NCI-H2171 (cell line): Measurements from ENCODE around the gene PRKCB.
"Not testable (repeated sequence)": the region's sequence is repeated elsewhere in the genome, so short reads cannot be mapped to it uniquely, and the experiment has no call there.

Experiments used
- DNase-seq: peaks from one replicate; lab custom pipeline; 2025; lab: John Stamatoyannopoulos, UW

Gene PRKCB

DNA sequence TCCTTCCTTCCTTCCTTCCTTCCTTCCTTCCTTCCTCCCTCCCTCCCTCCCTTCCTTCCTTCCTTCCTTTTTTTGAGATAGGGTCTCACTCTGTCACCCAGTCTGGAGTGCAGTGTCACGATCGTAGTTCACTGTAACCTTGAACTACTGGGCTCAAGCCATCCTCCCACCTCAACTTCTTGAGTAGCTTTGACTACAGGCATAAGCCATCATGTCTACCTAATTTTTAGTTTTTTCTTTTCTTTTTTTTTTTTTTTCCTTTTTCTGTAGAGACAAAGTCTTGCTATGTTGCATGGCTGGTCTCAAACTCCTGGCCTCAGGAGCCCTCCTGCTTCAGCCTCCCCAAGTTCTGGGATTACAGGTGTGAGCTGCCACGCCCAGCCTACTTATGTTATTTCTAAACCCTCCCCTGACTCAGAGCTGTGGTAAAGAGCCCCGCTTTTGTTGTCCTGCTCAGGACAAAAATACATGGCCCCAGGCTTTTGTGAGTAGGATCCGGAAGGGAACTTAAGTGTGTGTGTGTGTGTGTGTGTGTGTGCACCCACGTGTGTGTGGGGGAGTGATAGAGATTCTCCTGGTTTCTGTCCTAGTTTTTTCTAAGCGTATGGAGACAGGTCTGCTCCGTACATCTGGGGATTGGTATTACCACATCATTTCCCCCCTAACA is 67.1 kb downstream of the PRKCB start:
- no peak for DNase-seq

- DNase-seq = no peak
These were observed 69.2 kb downstream of the PRKCB start for GRCh38 chr16:23905027-23905426.

DNA sequence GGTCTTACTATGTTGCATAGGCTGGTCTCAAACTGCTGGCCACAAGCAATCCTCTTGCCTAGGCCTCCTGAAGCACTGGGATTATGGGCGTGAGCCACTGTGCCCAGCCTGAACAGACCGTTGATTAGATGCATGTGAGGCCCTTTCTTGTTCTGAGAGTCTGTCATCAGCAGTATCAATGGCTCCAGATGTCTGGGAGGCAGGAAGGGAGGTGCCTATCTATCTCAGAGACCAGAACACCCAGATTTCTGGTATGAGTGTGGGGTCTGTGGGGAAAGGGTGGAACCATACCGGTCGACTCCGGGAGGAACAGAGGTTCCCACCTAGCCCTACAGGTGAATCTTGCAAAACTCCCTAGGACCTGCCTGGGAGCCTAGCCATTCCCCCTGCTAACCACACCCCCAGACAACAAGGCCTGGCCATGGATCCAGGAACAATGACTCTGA is 71.7 kb downstream of the PRKCB start:
- no peak for DNase-seq

DNA sequence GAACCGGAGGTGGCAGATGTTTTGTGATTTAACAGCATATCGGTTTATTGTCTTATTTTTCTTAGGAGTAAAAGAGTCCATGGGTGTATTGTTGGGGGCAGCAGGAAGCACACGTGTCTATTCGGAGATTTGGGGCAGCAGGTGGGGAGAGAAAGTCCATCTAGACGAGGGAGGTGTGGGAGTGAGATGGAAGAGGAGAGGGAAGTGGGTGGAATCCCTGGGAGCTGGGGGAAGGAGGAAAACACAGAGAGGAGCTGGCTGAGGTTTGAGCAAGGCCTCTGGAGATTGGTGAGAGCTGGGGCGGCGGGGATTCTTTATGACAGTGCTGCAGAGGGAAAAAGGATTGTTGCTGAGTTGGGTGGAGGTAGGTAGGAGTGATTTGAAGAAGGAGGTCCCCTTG is 72.1 kb downstream of the PRKCB start:
- DNase-seq = no peak

DNA sequence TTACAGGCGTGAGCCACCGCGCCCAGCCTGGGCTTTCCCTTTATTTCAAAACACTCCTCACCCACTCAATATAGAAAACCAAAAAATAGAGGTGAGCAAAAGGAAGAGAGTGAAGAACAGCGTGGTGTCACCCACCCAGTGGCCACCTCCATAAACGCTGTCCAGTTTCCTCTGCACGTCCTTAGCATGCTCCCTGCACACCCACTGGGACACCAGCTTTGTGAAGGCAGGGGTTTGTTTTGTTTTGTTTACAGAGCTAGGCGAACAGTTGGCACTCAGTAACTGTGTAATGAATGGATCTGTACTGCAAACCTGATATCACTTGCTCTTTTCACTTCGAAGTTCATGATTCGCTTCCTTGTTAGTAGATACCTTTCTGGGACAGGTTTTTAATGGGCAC is 73.0 kb downstream of the PRKCB start:
- no peak for DNase-seq

- no peak for DNase-seq
These were observed 74.1 kb downstream of the PRKCB start for GRCh38 chr16:23909792-23910418.

- DNase-seq = no peak
These were observed 79.3 kb downstream of the PRKCB start for GRCh38 chr16:23914946-23915530.

GRCh38 chr16:23916552-23916951 is 80.8 kb downstream of the PRKCB start:
- not testable (repeated sequence) for DNase-seq

- no peak for DNase-seq
These were observed 81.8 kb downstream of the PRKCB start for GRCh38 chr16:23917621-23918020.

DNA sequence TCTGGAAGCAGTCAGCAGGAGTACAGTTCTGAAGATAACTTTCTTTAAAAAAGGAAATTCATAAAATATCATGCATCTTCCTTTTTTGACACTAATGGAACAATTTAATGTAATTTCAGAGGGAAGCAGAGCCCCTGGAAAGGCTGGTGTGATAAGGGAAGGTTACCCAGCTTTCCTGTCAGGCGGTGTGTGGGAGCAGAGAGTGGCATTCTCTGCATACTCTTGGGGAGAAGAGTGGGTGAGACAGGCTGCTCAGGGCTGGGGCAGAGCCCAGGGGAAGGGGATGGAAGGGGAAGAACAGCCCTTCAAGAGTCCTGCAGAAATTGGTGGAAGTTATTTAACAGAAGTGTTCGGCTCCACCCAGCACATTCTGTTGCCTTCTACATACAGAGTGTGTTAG is 84.7 kb downstream of the PRKCB start:
- no peak for DNase-seq

- DNase-seq = no peak
These were observed 85.1 kb downstream of the PRKCB start for GRCh38 chr16:23920899-23921298.

DNA sequence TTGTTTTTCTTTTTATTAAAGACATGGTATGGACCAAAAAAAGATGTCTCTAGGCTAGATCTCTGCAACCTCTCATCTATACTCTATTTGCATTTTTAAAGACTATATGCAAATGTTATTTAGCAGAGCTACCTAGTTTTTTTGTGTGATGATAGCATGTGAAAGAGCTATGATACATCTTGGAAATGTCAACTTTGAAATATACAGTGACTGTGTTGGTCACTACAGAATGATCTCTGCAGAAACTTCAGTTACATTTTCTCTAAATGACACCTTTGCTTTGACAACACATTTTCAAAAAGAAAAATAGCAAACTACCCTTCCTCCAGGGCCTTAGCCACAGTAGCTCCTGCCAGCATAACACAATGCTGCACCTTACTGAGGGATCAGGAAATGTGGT is 86.6 kb downstream of the PRKCB start:
- DNase-seq = no peak

DNA sequence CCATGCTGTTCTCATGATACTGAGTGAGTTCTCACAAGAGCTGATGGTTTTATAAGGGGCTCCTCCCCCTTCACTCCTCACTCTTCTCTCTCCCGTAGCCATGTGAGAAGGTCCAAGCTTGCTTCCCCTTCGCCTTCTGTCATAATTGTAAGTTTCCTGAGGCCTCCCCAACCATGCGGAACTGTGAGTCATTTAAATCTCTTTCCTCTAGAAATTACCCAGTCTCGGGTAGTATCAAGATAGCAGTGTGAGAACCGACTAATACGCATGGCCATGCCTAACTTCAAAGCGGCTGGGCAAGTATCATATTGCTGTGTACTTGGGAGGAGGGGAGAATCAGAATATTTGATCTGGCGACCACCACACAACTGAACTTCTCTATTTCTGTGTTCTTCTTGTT is 88.3 kb downstream of the PRKCB start:
- no peak for DNase-seq

GRCh38 chr16:23927796-23928195 is 92.0 kb downstream of the PRKCB start:
- no peak for DNase-seq

- DNase-seq = no peak
These were observed 93.5 kb downstream of the PRKCB start for GRCh38 chr16:23929237-23929636.

DNA sequence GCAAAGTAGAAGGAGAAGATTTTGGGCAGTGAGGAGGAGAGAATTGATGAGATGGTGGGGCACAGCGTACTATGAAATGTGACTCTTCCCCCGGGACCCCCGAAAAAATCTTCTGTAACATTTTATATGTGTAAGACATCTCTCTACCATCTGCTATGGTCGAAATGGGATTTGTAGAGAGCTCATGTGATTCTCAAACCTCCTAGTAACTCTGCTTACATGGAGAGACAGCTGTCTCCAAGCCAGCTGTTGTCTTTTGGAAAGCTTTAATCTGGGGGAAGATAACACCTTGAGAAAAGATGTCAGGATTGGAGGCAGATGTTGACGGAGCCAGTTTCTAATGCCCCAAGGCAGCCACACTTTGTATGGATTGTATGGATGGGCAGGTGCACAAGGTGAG is 94.1 kb downstream of the PRKCB start:
- peak; percentile 4 for DNase-seq

DNA sequence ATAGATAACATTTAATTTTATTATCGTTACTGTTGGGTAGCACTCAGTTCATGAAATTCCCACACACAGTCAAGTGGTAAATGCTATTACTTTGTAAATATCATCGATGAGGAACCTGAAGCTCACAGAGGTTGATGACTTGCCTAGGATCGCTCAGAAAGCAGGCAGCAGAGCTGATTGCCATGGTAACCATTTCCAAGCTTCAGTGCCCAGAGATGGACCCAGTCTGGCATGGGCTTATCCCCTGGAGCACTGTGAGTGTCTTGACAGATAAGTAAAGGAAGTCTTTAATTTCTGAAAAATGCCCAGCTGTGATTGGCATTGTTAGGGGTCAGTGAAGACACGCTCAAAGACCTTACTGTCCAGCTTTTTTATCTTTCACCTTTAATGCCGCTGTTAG is 95.0 kb downstream of the PRKCB start:
- DNase-seq = no peak

DNA sequence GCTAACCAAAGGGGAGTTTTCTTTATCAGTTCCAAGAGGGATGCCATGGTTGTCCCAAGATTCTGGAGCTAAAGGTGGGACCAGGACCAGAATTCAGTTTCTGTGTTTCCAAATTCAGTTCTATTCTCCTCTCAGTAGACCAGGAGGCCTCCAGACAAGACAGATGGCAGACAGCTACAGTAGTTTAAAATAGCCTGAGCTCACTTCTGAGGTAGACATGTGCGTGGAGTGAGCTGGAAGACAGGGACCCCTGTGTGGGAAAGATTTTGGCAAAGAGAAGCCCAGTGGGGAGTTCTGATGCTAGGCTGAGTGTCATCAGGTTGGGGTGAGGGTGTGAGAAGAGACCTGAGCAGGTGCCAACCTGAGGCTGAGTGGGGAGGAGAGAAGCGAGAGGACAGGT is 95.4 kb downstream of the PRKCB start:
- DNase-seq = no peak

GRCh38 chr16:23933650-23934049 is 97.9 kb downstream of the PRKCB start:
- DNase-seq = not testable (repeated sequence)

DNA sequence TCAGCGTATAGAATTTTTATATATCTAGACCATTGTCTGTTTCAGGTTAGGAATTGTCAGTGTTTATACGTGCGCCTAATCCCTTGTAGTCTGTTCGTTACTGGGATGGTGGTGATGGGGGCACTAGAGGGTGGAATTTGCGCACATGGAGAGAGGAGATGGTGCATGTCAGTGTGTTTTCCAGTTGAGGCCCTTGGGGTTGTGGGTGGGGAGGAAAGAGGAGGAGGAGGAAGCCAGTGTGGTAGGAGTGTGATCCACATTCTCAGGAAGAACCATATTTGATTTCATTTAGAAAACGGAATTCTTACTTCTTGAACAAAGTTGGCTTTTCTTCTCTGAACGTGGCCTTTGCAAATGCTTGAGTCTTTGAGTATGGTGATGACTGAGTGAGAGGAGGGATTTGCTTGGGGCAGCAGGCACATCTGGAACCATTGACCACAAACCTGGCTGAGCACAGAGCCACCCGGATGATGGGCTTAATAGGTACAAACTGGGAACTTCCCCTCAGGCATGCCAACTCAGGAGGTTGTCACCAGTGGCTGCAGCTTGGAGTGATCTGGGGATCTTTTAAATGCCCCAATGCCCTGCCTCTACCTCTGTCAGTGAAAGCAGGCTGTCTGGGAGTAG is 98.9 kb downstream of the PRKCB start:
- DNase-seq = no peak

DNA sequence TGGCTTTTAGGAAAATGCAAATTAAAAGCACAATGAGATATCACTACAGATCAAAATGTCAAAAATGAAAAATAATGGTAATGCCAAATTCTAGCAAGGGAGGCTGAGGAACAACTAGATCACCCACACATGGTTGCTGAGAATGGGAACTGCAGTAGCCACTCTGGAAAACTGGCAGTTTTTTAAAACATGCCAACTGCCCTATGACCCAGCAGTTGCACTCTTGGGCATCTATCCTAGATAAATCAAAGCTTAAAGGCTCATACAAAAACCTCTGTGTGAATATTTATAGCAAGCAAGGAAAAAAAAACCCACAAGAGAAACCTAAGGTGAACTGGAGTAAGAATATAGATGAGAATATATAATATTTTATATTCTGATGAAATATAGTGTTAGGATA is 104.3 kb downstream of the PRKCB start:
- no peak for DNase-seq

DNA sequence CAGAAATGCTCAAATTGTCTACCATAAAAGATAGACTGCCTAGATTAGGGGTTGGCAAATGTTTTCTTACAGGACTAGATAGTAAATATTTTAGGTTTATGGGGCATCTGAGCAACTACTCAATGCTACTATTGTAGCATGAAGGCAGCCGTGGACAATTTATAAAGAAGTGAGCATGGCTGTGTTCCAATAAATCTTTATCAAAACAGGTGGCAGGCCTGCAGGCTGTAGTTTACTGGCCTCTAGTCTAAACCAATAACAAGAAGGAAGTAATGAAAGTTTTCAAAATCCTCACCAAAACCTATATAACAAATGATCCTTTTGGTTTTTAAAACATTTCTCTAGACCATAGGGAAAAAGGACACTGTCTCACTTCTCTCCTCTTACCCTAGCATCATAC is 105.2 kb downstream of the PRKCB start:
- DNase-seq = no peak

DNA sequence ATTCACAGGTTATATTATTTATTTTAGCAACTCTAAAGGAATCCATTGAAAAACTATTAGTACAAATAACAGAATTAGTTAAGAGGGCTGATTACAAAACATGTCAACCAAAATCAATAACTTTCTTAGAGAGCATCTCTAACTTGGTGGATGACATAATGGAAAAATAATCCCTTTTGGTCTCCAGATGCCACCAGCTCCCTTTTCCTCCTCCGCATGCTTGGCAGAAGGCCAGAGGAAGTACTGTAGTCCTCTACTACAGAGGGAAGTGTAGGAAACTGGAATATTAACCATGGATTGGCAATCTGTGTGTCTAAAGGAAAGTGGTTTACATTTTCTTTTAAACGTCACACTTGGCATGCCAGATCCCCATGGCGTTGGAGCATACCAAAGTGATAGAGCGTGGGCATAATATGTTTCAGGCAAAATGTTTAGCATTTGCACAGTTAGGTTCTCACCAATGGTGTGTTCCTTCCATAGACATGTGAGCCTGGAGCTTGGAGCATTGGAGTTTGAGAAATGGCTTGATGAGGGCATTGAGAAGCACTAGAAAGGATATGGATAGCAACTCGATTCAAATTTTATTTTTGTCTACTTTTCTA is 106.3 kb downstream of the PRKCB start:
- DNase-seq = no peak
